HEK293 (cell line): ENCODE measurements around the gene ZNF554.

Source experiments
- CTCF ChIA-PET: fragments of 350-600 bp; formaldehyde crosslinking; extraction: SDS; loops from one replicate; lab custom pipeline; 2021; ENCODE audit warnings: antibody characterized with exemption; lab: Yijun Ruan, JAX
- POLR2A ChIA-PET: fragments of 300-600 bp; formaldehyde crosslinking; extraction: SDS; loops from one replicate; lab custom pipeline; 2020; ENCODE audit warnings: antibody characterized with exemption, inconsistent platforms; lab: Yijun Ruan, JAX
- H3K27ac ChIP-seq: fragments of 200-500 bp; sonication (Bioruptor generic); 2 replicates; pipeline ENCODE4 v1.5.1; 2014; ENCODE audit warnings: low read depth, low read length, control low read depth, inconsistent platforms; ENCODE audit errors: extremely low read depth
- H3K36me3 ChIP-seq, 2 experiments: fragments of 200-500 bp in 1 of 2; sonication (Bioruptor generic) in 1 of 2; 1 replicate in 1 of 2; 2 replicates in 1 of 2; pipeline ENCODE4 v1.5.1; 2014 to 2017; ENCODE audit warnings: inconsistent platforms in 2 of 2, low read length in 2 of 2; ENCODE audit not compliant: control insufficient read depth in 2 of 2, insufficient read depth in 1 of 2
- H3K4me1 ChIP-seq: fragments of 200-500 bp; sonication (Bioruptor generic); 2 replicates; pipeline ENCODE4 v1.5.1; 2014; ENCODE audit warnings: mild to moderate bottlenecking, low read length, inconsistent platforms; ENCODE audit not compliant: control insufficient read depth, insufficient read depth
- H3K4me3 ChIP-seq: 2 replicates; pipeline ENCODE4 v1.5.1; 2011; ENCODE audit warnings: low read depth, mild to moderate bottlenecking, control low read depth, low read length, moderate library complexity
- H3K9me3 ChIP-seq: fragments of 200-500 bp; sonication (Bioruptor generic); 2 replicates; pipeline ENCODE4 v1.5.1; 2014; ENCODE audit warnings: low read depth, low read length, inconsistent platforms; ENCODE audit not compliant: control insufficient read depth, insufficient read depth
- INSM2 ChIP-seq: fragments of 450-650 bp; formaldehyde crosslinking; IDR thresholded peaks from 2 replicates; pipeline ENCODE4 v1.5.1; 2016; ENCODE audit warnings: missing biosample characterization, missing genetic modification characterization
- MYNN ChIP-seq: fragments of 450-650 bp; formaldehyde crosslinking; IDR thresholded peaks from 2 replicates; pipeline ENCODE4 v1.5.1; 2016; ENCODE audit warnings: missing biosample characterization, missing genetic modification characterization, borderline replicate concordance
- PRDM10 ChIP-seq: fragments of 450-650 bp; formaldehyde crosslinking; IDR thresholded peaks from 2 replicates; pipeline ENCODE4 v1.5.1; 2016; ENCODE audit warnings: missing biosample characterization, missing genetic modification characterization
- ZBTB1 ChIP-seq: fragments of 450-650 bp; formaldehyde crosslinking; IDR thresholded peaks from 2 replicates; pipeline ENCODE4 v1.5.1; 2016; ENCODE audit warnings: missing biosample characterization, missing genetic modification characterization
- ZBTB20 ChIP-seq: fragments of 450-650 bp; formaldehyde crosslinking; IDR thresholded peaks from 2 replicates; pipeline ENCODE4 v1.5.1; 2016; ENCODE audit warnings: missing biosample characterization, missing genetic modification characterization
- ZBTB44 ChIP-seq: fragments of 450-650 bp; IDR thresholded peaks from 2 replicates; pipeline ENCODE4 v1.5.1; 2018; ENCODE audit warnings: missing biosample characterization, mild to moderate bottlenecking, missing genetic modification characterization
- ZFP69B ChIP-seq: fragments of 450-650 bp; formaldehyde crosslinking; IDR thresholded peaks from 2 replicates; pipeline ENCODE4 v1.5.1; 2016; ENCODE audit warnings: missing biosample characterization, missing genetic modification characterization
- ZIC2 ChIP-seq: fragments of 450-650 bp; formaldehyde crosslinking; IDR thresholded peaks from 2 replicates; pipeline ENCODE4 v1.5.1; 2016; ENCODE audit warnings: missing biosample characterization, missing genetic modification characterization
- ZNF175 ChIP-seq: fragments of 450-650 bp; formaldehyde crosslinking; IDR thresholded peaks from 2 replicates; pipeline ENCODE4 v1.5.1; 2016; ENCODE audit warnings: missing biosample characterization, missing genetic modification characterization
- ZNF423 ChIP-seq: fragments of 450-650 bp; formaldehyde crosslinking; IDR thresholded peaks from 2 replicates; pipeline ENCODE4 v1.5.1; 2016; ENCODE audit warnings: missing biosample characterization, missing genetic modification characterization
- ZNF529 ChIP-seq: fragments of 450-650 bp; formaldehyde crosslinking; IDR thresholded peaks from 2 replicates; pipeline ENCODE4 v1.5.1; 2017; ENCODE audit warnings: missing genetic modification characterization, missing biosample characterization; ENCODE audit not compliant: insufficient replicate concordance
- ZNF549 ChIP-seq: fragments of 450-650 bp; IDR thresholded peaks from 2 replicates; pipeline ENCODE4 v1.5.1; 2018; ENCODE audit warnings: missing biosample characterization, missing genetic modification characterization, mild to moderate bottlenecking, inconsistent platforms, moderate library complexity
- ZNF596 ChIP-seq: fragments of 450-650 bp; IDR thresholded peaks from 2 replicates; pipeline ENCODE4 v1.5.0; 2018; ENCODE audit warnings: missing biosample characterization, mild to moderate bottlenecking, missing genetic modification characterization, moderate library complexity
- ZNF792 ChIP-seq: fragments of 450-650 bp; formaldehyde crosslinking; IDR thresholded peaks from 2 replicates; pipeline ENCODE4 v1.5.1; 2016; ENCODE audit warnings: missing biosample characterization, missing genetic modification characterization
- ZNF830 ChIP-seq: fragments of 450-650 bp; IDR thresholded peaks from 2 replicates; pipeline ENCODE4 v1.5.0; 2018; ENCODE audit warnings: missing biosample characterization, missing genetic modification characterization, low read depth, mild to moderate bottlenecking, moderate library complexity
- ZSCAN18 ChIP-seq: fragments of 450-650 bp; formaldehyde crosslinking; IDR thresholded peaks from 2 replicates; pipeline ENCODE4 v1.5.1; 2016; ENCODE audit warnings: missing biosample characterization, missing genetic modification characterization
- ZSCAN4 ChIP-seq: fragments of 450-650 bp; formaldehyde crosslinking; IDR thresholded peaks from 2 replicates; pipeline ENCODE4 v1.5.1; 2017; ENCODE audit warnings: missing biosample characterization, missing genetic modification characterization
- ZXDB ChIP-seq: fragments of 450-650 bp; formaldehyde crosslinking; IDR thresholded peaks from 2 replicates; pipeline ENCODE4 v1.5.1; 2016; ENCODE audit warnings: missing biosample characterization, missing genetic modification characterization
- TF ChIP-seq, protein P1 (sequence below): fragments of 450-650 bp; formaldehyde crosslinking; IDR thresholded peaks from 2 replicates; pipeline ENCODE4 v1.5.1; 2016; ENCODE audit warnings: missing biosample characterization, missing genetic modification characterization, borderline replicate concordance

Gene ZNF554

DNA sequence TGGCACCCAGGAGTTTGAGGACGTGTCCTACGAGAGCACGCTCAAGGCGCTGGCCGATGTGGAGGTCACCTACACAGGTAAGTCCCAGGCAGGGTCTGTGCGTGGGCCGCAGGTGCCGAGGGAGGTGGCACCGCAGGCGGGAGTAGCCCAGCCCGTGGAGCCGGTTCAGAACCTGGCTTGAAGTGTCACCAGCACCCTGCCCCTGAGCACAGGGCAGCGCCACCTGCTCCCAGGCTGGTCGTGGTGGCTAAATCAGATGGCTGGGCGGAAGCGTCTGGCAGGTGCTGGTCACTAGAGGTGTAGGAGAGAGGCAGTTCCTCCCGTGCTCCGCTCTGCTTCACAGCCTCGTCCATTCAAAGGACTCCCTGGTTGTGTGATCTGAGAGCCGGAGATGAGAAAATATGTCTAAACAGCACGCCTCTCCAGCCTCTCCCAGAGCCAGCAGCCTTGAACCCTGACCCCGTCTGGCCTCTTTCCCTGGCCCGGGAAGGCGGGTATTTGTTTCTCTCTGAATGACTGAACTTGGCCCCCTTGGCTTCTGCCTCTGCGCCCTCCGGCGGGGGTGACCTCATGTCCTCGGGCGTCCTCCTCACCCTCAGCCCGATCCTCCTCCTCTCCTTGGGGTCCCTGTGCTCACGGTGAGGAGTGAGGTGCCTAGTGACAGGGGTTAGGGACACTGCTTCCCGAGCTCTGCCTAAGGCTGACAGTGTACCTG lies 29.0 kb upstream of the ZNF554 start:
- H3K36me3 ChIP-seq, result peaks cover 30 to 85% of the 10 kb centered on the region in 2 experiments
- CTCF ChIA-PET, result no interaction called here

More for the DNA sequence above, 29.0 kb upstream of the ZNF554 start:
- Histone ChIP-seq H3K4me3 (no peak overlapping the region), H3K27ac (no peak overlapping the region), H3K9me3 (no peaks in the 10 kb centered on the region), H3K4me1 (no peaks in the 10 kb centered on the region)
- no peak for TF ChIP-seq ZSCAN4 (tag by site-specific recombination)
- TF ChIP-seq ZNF529 (tag by site-specific recombination), result no peak
- TF ChIP-seq PRDM10, result no peak
- TF ChIP-seq ZSCAN18 (tag by site-specific recombination), result no peak
- TF ChIP-seq MYNN (tag by site-specific recombination), result no peak
- no peak for TF ChIP-seq ZNF792 (tag by site-specific recombination)
- TF ChIP-seq ZXDB (tag by site-specific recombination), result no peak
- TF ChIP-seq ZNF423, result no peak
- no peak for TF ChIP-seq ZNF175 (tag by site-specific recombination)
- TF ChIP-seq ZBTB1 (tag by site-specific recombination), result no peak
- TF ChIP-seq ZIC2 (tag by site-specific recombination), result no peak
- no peak for TF ChIP-seq ZBTB20 (tag by site-specific recombination)
- TF ChIP-seq INSM2 (tag by site-specific recombination), result no peak
- TF ChIP-seq ZBTB44 (tag by site-specific recombination), result no peak
- TF ChIP-seq ZNF549 (tag by site-specific recombination), result no peak
- no peak for TF ChIP-seq ZNF596 (tag by site-specific recombination)
- TF ChIP-seq, protein P1, sequence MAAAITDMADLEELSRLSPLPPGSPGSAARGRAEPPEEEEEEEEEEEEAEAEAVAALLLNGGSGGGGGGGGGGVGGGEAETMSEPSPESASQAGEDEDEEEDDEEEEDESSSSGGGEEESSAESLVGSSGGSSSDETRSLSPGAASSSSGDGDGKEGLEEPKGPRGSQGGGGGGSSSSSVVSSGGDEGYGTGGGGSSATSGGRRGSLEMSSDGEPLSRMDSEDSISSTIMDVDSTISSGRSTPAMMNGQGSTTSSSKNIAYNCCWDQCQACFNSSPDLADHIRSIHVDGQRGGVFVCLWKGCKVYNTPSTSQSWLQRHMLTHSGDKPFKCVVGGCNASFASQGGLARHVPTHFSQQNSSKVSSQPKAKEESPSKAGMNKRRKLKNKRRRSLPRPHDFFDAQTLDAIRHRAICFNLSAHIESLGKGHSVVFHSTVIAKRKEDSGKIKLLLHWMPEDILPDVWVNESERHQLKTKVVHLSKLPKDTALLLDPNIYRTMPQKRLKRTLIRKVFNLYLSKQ (tag by site-specific recombination), result no peak
- TF ChIP-seq ZFP69B (tag by site-specific recombination), result no peak
- TF ChIP-seq ZNF830 (tag by site-specific recombination), result no peak
- POLR2A ChIA-PET, result no interaction called here
